ENCODE data around the gene MAP3K6.

- peak; percentile 35 for TF ChIP-seq CTCF (IDR thresholded peaks at IDR 0.05; ENCODE audit: low read length)
- TF ChIP-seq EZH2 (optimal IDR thresholded peaks at IDR 0.05; ENCODE audit: low read depth, low read length), result no peak
Measured at GRCh38 chr1:27392778-27393635, 26.2 kb upstream of the MAP3K6 start.

Measured in MM.1S (cell line).